G401.6 (cell line): ENCODE measurements around the gene VSTM2L.
"Not testable (repeated sequence)": the region's sequence is repeated elsewhere in the genome, so short reads cannot be mapped to it uniquely, and the experiment has no call there.

ENCODE experiments used
- FAIRE-seq: peaks from 2 replicates; lab custom pipeline; 2012; peaks lifted over from hg19 to GRCh38; lab: Jason Lieb, UNC

The VSTM2L gene

GRCh38 chr20:37938181-37938750 lies 35.3 kb downstream of the VSTM2L start:
- no peak for FAIRE-seq

GRCh38 chr20:37938954-37939353 lies 36.0 kb downstream of the VSTM2L start:
- FAIRE-seq = no peak

- no peak for FAIRE-seq
Observed at GRCh38 chr20:37939701-37940560, 37.0 kb downstream of the VSTM2L start.

GRCh38 chr20:37940858-37941257 lies 37.9 kb downstream of the VSTM2L start:
- FAIRE-seq = no peak

- no peak for FAIRE-seq
Observed at GRCh38 chr20:37941332-37941731, 38.4 kb downstream of the VSTM2L start.

- no peak for FAIRE-seq
Observed at GRCh38 chr20:37941992-37942391, 39.1 kb downstream of the VSTM2L start.

- no peak for FAIRE-seq
Observed at GRCh38 chr20:37943033-37943432, 40.1 kb downstream of the VSTM2L start.

- FAIRE-seq = no peak
Observed at GRCh38 chr20:37943501-37944455, 40.9 kb downstream of the VSTM2L start.

GRCh38 chr20:37944456-37944981 lies 41.6 kb downstream of the VSTM2L start:
- no peak for FAIRE-seq

- FAIRE-seq = no peak
Observed at GRCh38 chr20:37945091-37945547, 42.2 kb downstream of the VSTM2L start.

GRCh38 chr20:37946946-37947345 lies 44.0 kb downstream of the VSTM2L start:
- FAIRE-seq = no peak

- FAIRE-seq = no peak
Observed at GRCh38 chr20:37947943-37948342, 45.0 kb downstream of the VSTM2L start.

- no peak for FAIRE-seq
Observed at GRCh38 chr20:37948956-37949355, 46.0 kb downstream of the VSTM2L start.

- FAIRE-seq = no peak
Observed at GRCh38 chr20:37954190-37954589, 51.3 kb downstream of the VSTM2L start.

- FAIRE-seq = no peak
Observed at GRCh38 chr20:37954626-37955025, 51.7 kb downstream of the VSTM2L start.

GRCh38 chr20:37955511-37955910 lies 52.6 kb downstream of the VSTM2L start:
- no peak for FAIRE-seq

- no peak for FAIRE-seq
Observed at GRCh38 chr20:37956107-37956585, 53.2 kb downstream of the VSTM2L start.

- FAIRE-seq = no peak
Observed at GRCh38 chr20:37958856-37959520, 56.1 kb downstream of the VSTM2L start.

GRCh38 chr20:37961066-37961465 lies 58.1 kb downstream of the VSTM2L start:
- no peak for FAIRE-seq

- not testable (repeated sequence) for FAIRE-seq
Observed at GRCh38 chr20:37963483-37963882, 60.6 kb downstream of the VSTM2L start.

GRCh38 chr20:37968841-37969401 lies 66.0 kb downstream of the VSTM2L start:
- no peak for FAIRE-seq
